Measurements from ENCODE around the gene MRPL23. TPM values are rescaled to one million over a fixed set of nuclear protein-coding genes. Genes with fewer than 3 reads are reported as not detected.

Gene MRPL23
- total RNA-seq, 1 experiment from 2014 or later = 76.3 TPM

- H2AFZ ChIP-seq = no peak overlapping the region
- no TSS peak for BruUV-seq (replicated peaks)
- no peaks in the 10 kb centered on the region for H3K9me2 ChIP-seq (ENCODE audit: insufficient read depth)
- ChIA-PET CTCF (no interaction called here), POLR2A (ENCODE audit: unreplicated experiment) (no interaction called here)
- no peak for DNase-seq
- no peak overlapping the region for H3K4me3 ChIP-seq
- H3K4me2 ChIP-seq = no peak overlapping the region
- no peak for TF ChIP-seq EZH2 (IDR thresholded peaks at IDR 0.05; ENCODE audit: low read depth)
- no peak for TF ChIP-seq CTCF (conservative IDR thresholded peaks at IDR 0.05)
- no peaks in the 10 kb centered on the region for H4K20me1 ChIP-seq (ENCODE audit: insufficient read depth)
- no peaks in the 10 kb centered on the region for H3F3A ChIP-seq (ENCODE audit: insufficient read depth, low read depth)
- H3K27me3 ChIP-seq (ENCODE audit: insufficient read depth, low read depth) = peaks cover 18% of the 10 kb centered on the region
- intact Hi-C loops (cut with micrococcal nuclease; ENCODE audit: unreplicated experiment) = no loop called here
- H3K27ac ChIP-seq = no peak overlapping the region
- H3K36me3 ChIP-seq (ENCODE audit: low read depth) = no peaks in the 10 kb centered on the region
- H3K9me3 ChIP-seq (ENCODE audit: insufficient read depth, low read depth) = no peaks in the 10 kb centered on the region
- H3K79me2 ChIP-seq (ENCODE audit: low read depth) = no peaks in the 10 kb centered on the region
- H3K4me1 ChIP-seq (replicated peaks; ENCODE audit: insufficient read depth) = no peaks in the 10 kb centered on the region
Measured at GRCh38 chr11:1915795-1916131, 31.4 kb upstream of the MRPL23 start.

- TF ChIP-seq CTCF (conservative IDR thresholded peaks at IDR 0.05) (no peak), EZH2 (IDR thresholded peaks at IDR 0.05; ENCODE audit: low read depth) (no peak)
- Histone ChIP-seq H3K36me3 (ENCODE audit: low read depth) (no peaks in the 10 kb centered on the region), H3K27ac (no peak overlapping the region), H3K9me2 (ENCODE audit: insufficient read depth) (no peaks in the 10 kb centered on the region), H3K4me3 (no peak overlapping the region), H3K9me3 (ENCODE audit: insufficient read depth, low read depth) (no peaks in the 10 kb centered on the region), H3K79me2 (ENCODE audit: low read depth) (no peaks in the 10 kb centered on the region), H3K27me3 (ENCODE audit: insufficient read depth, low read depth) (peaks cover 19% of the 10 kb centered on the region; the same call in 1 of the 2 replicates), H3K4me1 (replicated peaks; ENCODE audit: insufficient read depth) (no peaks in the 10 kb centered on the region), H2AFZ (no peak overlapping the region), H3F3A (ENCODE audit: insufficient read depth, low read depth) (no peaks in the 10 kb centered on the region), H3K4me2 (no peak overlapping the region), H4K20me1 (ENCODE audit: insufficient read depth) (no peaks in the 10 kb centered on the region)
- ChIA-PET POLR2A (ENCODE audit: unreplicated experiment) (no interaction called here), CTCF (interaction anchor here (0.6 kb wide), 1 partner anchor 56 kb away, joined by 3 read pairs; no protein-coding TSS in a partner anchor)
- no peak for DNase-seq
- no TSS peak for BruUV-seq (replicated peaks)
- intact Hi-C loops (cut with micrococcal nuclease; ENCODE audit: unreplicated experiment) = no loop called here
Measured at GRCh38 chr11:1916132-1916985, 30.8 kb upstream of the MRPL23 start.

- ChIA-PET POLR2A (ENCODE audit: unreplicated experiment) (no interaction called here), CTCF (interaction anchor here (0.6 kb wide), 1 partner anchor 57 kb away, joined by 3 read pairs; no protein-coding TSS in a partner anchor)
- Histone ChIP-seq H4K20me1 (ENCODE audit: insufficient read depth) (no peaks in the 10 kb centered on the region), H3K9me3 (ENCODE audit: insufficient read depth, low read depth) (no peaks in the 10 kb centered on the region), H3K4me1 (replicated peaks; ENCODE audit: insufficient read depth) (no peaks in the 10 kb centered on the region), H3F3A (ENCODE audit: insufficient read depth, low read depth) (no peaks in the 10 kb centered on the region), H3K27me3 (ENCODE audit: insufficient read depth, low read depth) (peaks cover 19% of the 10 kb centered on the region; the same call in 1 of the 2 replicates), H3K27ac (no peak overlapping the region), H3K4me3 (no peak overlapping the region), H3K36me3 (ENCODE audit: low read depth) (no peaks in the 10 kb centered on the region), H3K4me2 (no peak overlapping the region), H3K79me2 (ENCODE audit: low read depth) (no peaks in the 10 kb centered on the region), H3K9me2 (ENCODE audit: insufficient read depth) (no peaks in the 10 kb centered on the region), H2AFZ (no peak overlapping the region)
- TF ChIP-seq EZH2 (IDR thresholded peaks at IDR 0.05; ENCODE audit: low read depth) = no peak
- no peak for TF ChIP-seq CTCF (conservative IDR thresholded peaks at IDR 0.05)
- DNase-seq = no peak
- intact Hi-C loops (cut with micrococcal nuclease; ENCODE audit: unreplicated experiment) = no loop called here
- no TSS peak for BruUV-seq (replicated peaks)
Measured at GRCh38 chr11:1916986-1917522, 30.1 kb upstream of the MRPL23 start.
